Neural cell (in vitro differentiated cells): Measurements from ENCODE around the gene AP1M2. TPM values are rescaled to one million over a fixed set of nuclear protein-coding genes. Genes with fewer than 3 reads are reported as not detected.

ENCODE experiments used
- H2AFZ ChIP-seq: fragments of 200-600, 300-800 bp; sonication (generic), shearing (Covaris generic); 2 replicates; pipeline ENCODE4 v1.6.0; 2014; ENCODE audit warnings: low read depth, mild to moderate bottlenecking, antibody characterized with exemption, low read length, moderate library complexity
- H3F3A ChIP-seq: fragments of 200-600 bp; shearing (Covaris generic); 2 replicates; pipeline ENCODE4 v1.6.1; 2016; ENCODE audit warnings: mild to moderate bottlenecking, moderate library complexity, mixed read lengths, antibody characterized with exemption, low read length; ENCODE audit not compliant: insufficient read depth, poor library complexity, severe bottlenecking
- H3K27ac ChIP-seq: fragments of 200-600, 300-800 bp; sonication (generic), shearing (Covaris generic); 2 replicates; pipeline ENCODE4 v1.5.1; 2014; ENCODE audit warnings: mild to moderate bottlenecking, low read length, moderate library complexity
- H3K27me3 ChIP-seq: fragments of 300-800, 200-600 bp; sonication (generic), shearing (Covaris generic); 2 replicates; pipeline ENCODE4 v1.6.0; 2014; ENCODE audit warnings: mild to moderate bottlenecking, low read depth, low read length, moderate library complexity; ENCODE audit not compliant: insufficient read depth
- H3K36me3 ChIP-seq: fragments of 300-800, 200-600 bp; sonication (generic), shearing (Covaris generic); 2 replicates; pipeline ENCODE4 v1.5.1; 2014; ENCODE audit warnings: mild to moderate bottlenecking, antibody characterized with exemption, low read length, moderate library complexity; ENCODE audit not compliant: insufficient read depth
- H3K4me2 ChIP-seq: fragments of 300-800, 200-600 bp; sonication (generic), shearing (Covaris generic); 2 replicates; pipeline ENCODE4 v1.6.0; 2014; ENCODE audit warnings: mild to moderate bottlenecking, low read length
- H3K4me3 ChIP-seq: fragments of 300-800, 200-600 bp; sonication (generic), shearing (Covaris generic); 2 replicates; pipeline ENCODE4 v1.5.1; 2014; ENCODE audit warnings: mild to moderate bottlenecking, low read length, moderate library complexity
- H3K79me2 ChIP-seq: fragments of 200-600 bp; shearing (Covaris generic); replicated peaks from 2 replicates; pipeline ENCODE4 v1.6.0; 2014; ENCODE audit warnings: mild to moderate bottlenecking, low read length, moderate library complexity; ENCODE audit not compliant: insufficient read depth
- H3K9ac ChIP-seq: fragments of 300-800, 200-600 bp; sonication (generic), shearing (Covaris generic); 2 replicates; pipeline ENCODE4 v1.6.1; 2016; ENCODE audit warnings: mild to moderate bottlenecking, low read length, mixed read lengths
- H3K9me2 ChIP-seq: fragments of 200-600 bp; shearing (Covaris generic); 2 replicates; pipeline ENCODE4 v1.6.1; 2016; ENCODE audit warnings: mild to moderate bottlenecking, low read length, mixed read lengths; ENCODE audit not compliant: insufficient read depth
- H3K9me3 ChIP-seq: fragments of 200-600, 300-800 bp; sonication (generic), shearing (Covaris generic); 2 replicates; pipeline ENCODE4 v1.6.1; 2016; ENCODE audit warnings: mild to moderate bottlenecking, mixed run types, low read length, moderate library complexity, mixed read lengths
- H4K20me1 ChIP-seq: fragments of 200-600 bp; shearing (Covaris generic); 2 replicates; pipeline ENCODE4 v1.6.1; 2016; ENCODE audit warnings: mild to moderate bottlenecking, mixed run types; ENCODE audit not compliant: insufficient read depth
- CTCF ChIP-seq: fragments of 450-650 bp; IDR thresholded peaks from 2 replicates; pipeline ENCODE4 v1.5.1; 2014; ENCODE audit warnings: antibody characterized with exemption, mild to moderate bottlenecking, moderate library complexity; ENCODE audit not compliant: poor library complexity, severe bottlenecking
- EZH2 ChIP-seq: fragments of 200-600, 300-800 bp; shearing (Covaris generic), sonication (generic); IDR thresholded peaks from 2 replicates; pipeline ENCODE4 v1.6.1; 2014; ENCODE audit warnings: antibody characterized with exemption, low read length, borderline replicate concordance, mild to moderate bottlenecking; ENCODE audit not compliant: insufficient read depth, poor library complexity, severe bottlenecking
- MXI1 ChIP-seq: fragments of 450-650 bp; conservative IDR thresholded peaks from 2 replicates; pipeline ENCODE4 v1.6.1; 2014; ENCODE audit warnings: antibody characterized with exemption, mild to moderate bottlenecking; ENCODE audit not compliant: poor library complexity, severe bottlenecking
- POLR2AphosphoS5 ChIP-seq: IDR thresholded peaks from 2 replicates; pipeline ENCODE4 v1.6.1; 2012
- RAD21 ChIP-seq: fragments of 450-650 bp; conservative IDR thresholded peaks from 2 replicates; pipeline ENCODE4 v1.6.1; 2014; ENCODE audit warnings: antibody characterized with exemption, mild to moderate bottlenecking, moderate library complexity
- REST ChIP-seq: IDR thresholded peaks from 2 replicates; pipeline ENCODE4 v1.6.1; 2012; ENCODE audit warnings: borderline replicate concordance
- SMC3 ChIP-seq: fragments of 450-650 bp; conservative IDR thresholded peaks from 2 replicates; pipeline ENCODE4 v1.6.1; 2014; ENCODE audit warnings: antibody characterized with exemption, mild to moderate bottlenecking, moderate library complexity; ENCODE audit not compliant: poor library complexity
- TAF1 ChIP-seq: IDR thresholded peaks from 2 replicates; pipeline ENCODE4 v1.6.1; 2012; ENCODE audit warnings: low read depth
- polyA plus RNA-seq: library from polyadenylated mRNA; depleted of rRNA; stranded (reverse); fragments of >200 nt; gene quantifications from 2 replicates; pipeline ENCODE4 v1.2.3, GENCODE V29; 2014

The AP1M2 gene
- polyA plus RNA-seq, 1 donor from 2014 or later: 0.38 TPM

GRCh38 chr19:10618846-10619245, 31.7 kb upstream of the AP1M2 start:
- TF ChIP-seq REST (no peak), MXI1 (no peak), CTCF (no peak)
- Histone ChIP-seq H3K79me2 (no peaks in the 10 kb centered on the region), H4K20me1 (no peaks in the 10 kb centered on the region), H3K4me2 (no peak overlapping the region), H3F3A (no peaks in the 10 kb centered on the region), H2AFZ (no peak overlapping the region), H3K36me3 (no peaks in the 10 kb centered on the region), H3K9ac (no peak overlapping the region), H3K27ac (no peak overlapping the region), H3K9me3 (no peaks in the 10 kb centered on the region), H3K9me2 (no peaks in the 10 kb centered on the region), H3K4me3 (no peak overlapping the region), H3K27me3 (no peaks in the 10 kb centered on the region)

GRCh38 chr19:10617409-10618121, 30.5 kb upstream of the AP1M2 start:
- no peak overlapping the region for H2AFZ ChIP-seq

GRCh38 chr19:10615429-10616023, 28.4 kb upstream of the AP1M2 start:
- Histone ChIP-seq H2AFZ (no peak overlapping the region), H3K27me3 (no peaks in the 10 kb centered on the region), H4K20me1 (no peaks in the 10 kb centered on the region), H3K9ac (no peak overlapping the region), H3K9me3 (no peaks in the 10 kb centered on the region), H3K4me3 (no peak overlapping the region), H3K27ac (no peak overlapping the region), H3K4me2 (no peak overlapping the region), H3F3A (no peaks in the 10 kb centered on the region), H3K36me3 (no peaks in the 10 kb centered on the region), H3K79me2 (no peaks in the 10 kb centered on the region), H3K9me2 (no peaks in the 10 kb centered on the region)
- TF ChIP-seq MXI1: no peak
- no peak for TF ChIP-seq TAF1
- TF ChIP-seq POLR2AphosphoS5: no peak
- TF ChIP-seq CTCF: no peak
- TF ChIP-seq EZH2: no peak
- no peak for TF ChIP-seq RAD21

More at GRCh38 chr19:10617409-10618121, 30.5 kb upstream of the AP1M2 start:
- Histone ChIP-seq H3K9me2 (no peaks in the 10 kb centered on the region), H3K9ac (no peak overlapping the region), H3F3A (no peaks in the 10 kb centered on the region), H4K20me1 (no peaks in the 10 kb centered on the region), H3K36me3 (no peaks in the 10 kb centered on the region), H3K4me3 (no peak overlapping the region), H3K27me3 (no peaks in the 10 kb centered on the region), H3K9me3 (no peaks in the 10 kb centered on the region), H3K79me2 (no peaks in the 10 kb centered on the region), H3K4me2 (no peak overlapping the region), H3K27ac (no peak overlapping the region)
- TF ChIP-seq SMC3 (no peak), EZH2 (no peak)
